ENCODE measurements around the gene ANKRD33. TPM values are rescaled to one million over a fixed set of nuclear protein-coding genes. Genes with fewer than 3 reads are reported as not detected.

The ANKRD33 gene
- total RNA-seq, 4 donors from 2014 or later: 0.70 TPM; not detected in 3

- Histone ChIP-seq H3K36me3 (no peaks in the 10 kb centered on the region), H3K4me3 (no peak overlapping the region), H3K4me1 (peaks cover 18 to 34% (median 23%) of the 10 kb centered on the region in 3 donors), H3K27me3 (peaks cover 0 to 92% (median 17%) of the 10 kb centered on the region in 4 donors), H3K27ac (no peak overlapping the region), H3K9me3 (no peaks in the 10 kb centered on the region)
- no peak for DNase-seq
- intact Hi-C loops (cut with DNase I): no loop called here
- TF ChIP-seq CTCF (IDR thresholded peaks at IDR 0.05) (no peak), POLR2A (IDR thresholded peaks at IDR 0.05) (no peak)
- WGBS, 2 donors: 77 to 78% methylated on average over 8 to 9 of the region's 12 CpGs
These were observed 22.9 kb upstream of the ANKRD33 start for GRCh38 chr12:51864833-51865670.

- no peak overlapping the region for H3K4me3 ChIP-seq
- TF ChIP-seq CTCF (IDR thresholded peaks at IDR 0.05) (no peak), POLR2A (IDR thresholded peaks at IDR 0.05) (no peak)
- peaks cover 0 to 96% (median 17%) of the 10 kb centered on the region in 4 donors for H3K27me3 ChIP-seq
- no peaks in the 10 kb centered on the region for H3K9me3 ChIP-seq
- 89% methylated on average over 3 of the region's 7 CpGs; no CpG with 5 or more reads in 1 of the 2 donors for WGBS, 2 donors
- H3K36me3 ChIP-seq: no peaks in the 10 kb centered on the region
- H3K4me1 ChIP-seq: peaks cover 18 to 34% (median 23%) of the 10 kb centered on the region in 3 donors
- no peak overlapping the region for H3K27ac ChIP-seq
- intact Hi-C loops (cut with DNase I): no loop called here
- DNase-seq: no peak
These were observed 22.1 kb upstream of the ANKRD33 start for GRCh38 chr12:51865757-51866270.

GRCh38 chr12:51866324-51866723 lies 21.6 kb upstream of the ANKRD33 start:
- intact Hi-C loops (cut with DNase I): no loop called here

GRCh38 chr12:51866762-51867161 lies 21.1 kb upstream of the ANKRD33 start:
- DNase-seq: no peak
- H3K4me1 ChIP-seq: peaks cover 18 to 34% (median 23%) of the 10 kb centered on the region in 3 donors
- 90 to 93% methylated on average over 8 of the region's 8 CpGs for WGBS, 2 donors
- intact Hi-C loops (cut with DNase I): no loop called here
- no peaks in the 10 kb centered on the region for H3K36me3 ChIP-seq
- no peak for TF ChIP-seq CTCF (IDR thresholded peaks at IDR 0.05)
- TF ChIP-seq POLR2A (IDR thresholded peaks at IDR 0.05): no peak
- peaks cover 0 to 96% (median 17%) of the 10 kb centered on the region in 4 donors for H3K27me3 ChIP-seq
- H3K9me3 ChIP-seq: no peaks in the 10 kb centered on the region
- no peak overlapping the region for H3K4me3 ChIP-seq
- no peak overlapping the region for H3K27ac ChIP-seq

More at GRCh38 chr12:51866324-51866723, 21.6 kb upstream of the ANKRD33 start:
- no peak overlapping the region for H3K4me3 ChIP-seq
- no peak for DNase-seq
- H3K27me3 ChIP-seq: peaks cover 0 to 96% (median 17%) of the 10 kb centered on the region in 4 donors
- H3K36me3 ChIP-seq: no peaks in the 10 kb centered on the region
- H3K4me1 ChIP-seq: peaks cover 18 to 34% (median 23%) of the 10 kb centered on the region in 3 donors
- 84 to 85% methylated on average over 4 of the region's 4 CpGs for WGBS, 2 donors
- no peak for TF ChIP-seq POLR2A (IDR thresholded peaks at IDR 0.05)
- no peak for TF ChIP-seq CTCF (IDR thresholded peaks at IDR 0.05)
- H3K27ac ChIP-seq: no peak overlapping the region
- no peaks in the 10 kb centered on the region for H3K9me3 ChIP-seq

GRCh38 chr12:51867371-51867770 lies 20.5 kb upstream of the ANKRD33 start:
- Histone ChIP-seq H3K4me1 (peaks cover 18 to 34% (median 23%) of the 10 kb centered on the region in 3 donors), H3K9me3 (no peaks in the 10 kb centered on the region), H3K27me3 (peaks cover 0 to 96% (median 17%) of the 10 kb centered on the region in 4 donors), H3K27ac (no peak overlapping the region), H3K4me3 (no peak overlapping the region), H3K36me3 (no peaks in the 10 kb centered on the region)
- intact Hi-C loops (cut with DNase I): no loop called here
- TF ChIP-seq POLR2A (IDR thresholded peaks at IDR 0.05): no peak
- TF ChIP-seq CTCF (IDR thresholded peaks at IDR 0.05): no peak
- DNase-seq: no peak

Data from esophagus squamous epithelium (tissue), 5 donors.